ENCODE results near the gene TMEM63B.
"Not testable (repeated sequence)": the region's sequence is repeated elsewhere in the genome, so short reads cannot be mapped to it uniquely, and the experiment has no call there.

The TMEM63B gene

DNA sequence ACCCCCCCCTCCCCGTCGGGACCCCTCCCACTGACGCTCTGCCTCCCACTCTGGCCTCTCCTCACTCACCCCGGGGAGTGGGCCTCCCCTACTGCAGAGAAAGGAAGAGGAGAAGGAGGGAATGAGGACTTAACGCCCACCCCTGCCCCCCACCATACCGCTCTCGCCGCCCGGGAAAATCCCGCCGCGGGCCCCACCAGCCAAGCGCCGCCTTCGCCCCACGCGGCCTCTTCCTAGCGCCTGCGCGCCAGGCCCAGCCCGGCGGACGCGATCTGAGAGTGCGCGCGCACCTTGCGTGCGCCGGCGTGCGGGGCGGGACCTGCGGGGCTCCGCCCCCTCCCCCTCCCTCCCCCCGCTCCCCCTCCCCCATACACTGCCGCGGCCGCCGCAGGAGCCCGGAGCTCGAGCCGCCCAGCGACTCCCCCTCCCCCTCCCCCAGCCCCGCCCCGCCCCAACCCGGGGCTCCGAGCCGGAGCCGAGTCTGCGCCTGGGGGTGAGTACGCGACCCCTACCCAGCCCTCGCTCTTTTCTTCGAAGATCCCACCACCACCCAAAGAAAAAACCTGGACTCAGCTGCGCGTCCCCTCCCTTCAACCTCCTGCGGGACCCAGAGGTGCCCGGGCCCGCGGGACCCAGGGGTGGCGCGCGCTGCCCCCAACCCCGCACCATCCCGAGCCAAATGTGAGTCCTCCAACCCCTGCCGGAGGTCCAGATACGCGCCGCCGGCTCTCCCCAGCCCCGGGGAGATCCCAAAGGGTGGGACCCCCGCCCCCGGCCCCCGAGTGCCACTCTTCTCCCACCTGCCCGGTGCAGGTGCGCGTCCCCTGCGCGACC is at the start of gene TMEM63B, which contains the start of gene MRPL14:
TSS of gene TMEM63B (plus strand) at position 369 of the 834 bp plus-strand sequence. CDS start 7,031 bp downstream, outside the sequence.
TSS of gene MRPL14 (minus strand) at position 267 of the 834 bp plus-strand sequence. CDS start 10,841 bp downstream, outside the sequence.
- DNase-seq: no peak

DNA sequence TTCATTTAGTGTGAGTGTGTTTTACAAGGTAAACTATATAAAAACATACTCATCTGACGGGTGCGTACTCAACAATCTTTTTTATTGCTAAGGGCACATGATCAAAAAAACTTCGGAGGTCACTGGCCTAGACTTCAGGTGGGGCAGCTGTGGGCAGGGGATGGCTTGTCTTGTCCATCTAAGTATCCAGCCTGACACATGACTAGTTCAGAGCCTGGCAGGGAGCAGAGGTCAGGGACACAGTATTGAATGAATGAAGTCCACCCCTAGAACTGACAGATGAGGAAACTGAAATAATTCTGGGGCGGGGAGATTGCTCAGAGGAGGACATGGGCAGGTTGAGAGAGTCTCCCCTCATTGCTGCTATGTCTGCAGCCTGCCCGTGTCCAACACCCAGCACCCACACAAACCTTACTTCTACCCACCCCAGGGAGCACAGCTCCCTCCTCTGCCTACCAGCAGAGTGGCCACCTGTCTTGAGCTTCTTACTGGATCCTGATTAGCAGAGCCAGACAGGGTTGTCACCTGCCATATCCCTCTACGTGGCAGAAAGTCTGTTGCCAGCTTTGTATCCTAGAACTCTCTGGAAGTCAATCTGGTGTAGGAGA is 49.0 kb upstream of the TMEM63B start:
- DNase-seq: no peak

DNA sequence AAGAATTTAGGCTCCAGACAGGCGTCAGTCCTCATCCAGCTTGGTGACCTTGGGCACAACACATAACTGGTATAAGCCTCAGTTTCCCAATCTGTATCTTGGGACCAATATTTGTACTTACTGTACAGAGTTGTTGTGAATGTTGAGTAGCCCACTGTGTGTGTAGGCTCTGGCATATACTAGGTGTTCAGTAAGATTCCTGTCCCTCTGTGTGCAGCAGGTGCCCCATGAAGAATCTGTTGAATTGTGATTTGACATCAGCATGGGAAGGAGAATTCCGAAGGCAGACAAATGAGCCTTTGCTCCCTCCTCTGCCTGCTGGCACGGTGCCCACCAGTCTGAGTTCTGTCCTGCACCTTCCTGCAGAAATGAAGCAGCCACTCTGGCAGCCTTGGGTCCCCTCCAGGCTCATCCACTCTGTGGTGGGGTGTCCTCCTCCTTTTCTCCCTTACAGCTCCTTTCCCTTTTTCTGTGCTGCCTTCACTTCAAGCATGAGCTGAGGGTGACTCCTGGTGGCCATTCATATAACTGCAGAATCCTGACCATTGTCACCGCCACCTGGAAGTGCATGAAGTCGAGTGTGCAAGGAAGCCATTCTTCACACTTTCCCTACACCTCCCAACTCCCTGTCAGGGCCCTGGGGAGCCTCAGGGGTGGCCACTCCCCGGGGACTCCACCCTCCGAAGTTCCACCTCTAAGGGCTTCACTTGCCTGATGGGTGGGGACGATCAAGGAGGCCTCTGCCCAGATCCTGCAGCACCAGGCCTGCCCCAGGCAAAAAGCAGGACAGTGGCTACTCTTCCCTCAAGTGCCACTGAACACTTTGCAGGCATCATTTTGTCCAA is 48.3 kb upstream of the TMEM63B start:
- no peak for DNase-seq

DNA sequence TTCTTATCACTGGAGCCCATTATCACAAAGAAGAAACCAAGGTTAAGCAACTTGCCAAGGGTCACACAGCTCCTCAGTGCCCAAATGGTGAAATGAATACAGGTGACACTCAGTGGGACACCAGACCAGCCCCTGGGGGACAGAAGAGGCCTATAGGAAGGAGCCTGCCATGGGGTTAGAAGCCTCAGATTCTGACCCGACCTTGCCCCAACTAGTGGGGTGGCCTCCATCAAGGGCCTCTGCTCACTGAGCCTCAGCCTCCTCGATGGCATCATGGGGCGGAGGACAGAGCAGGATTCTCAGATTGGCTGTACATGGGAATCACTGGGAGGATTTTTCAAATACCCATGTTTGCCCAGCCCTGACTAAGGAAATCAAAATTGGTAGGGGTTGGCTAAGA is 47.7 kb upstream of the TMEM63B start:
- DNase-seq: no peak

DNA sequence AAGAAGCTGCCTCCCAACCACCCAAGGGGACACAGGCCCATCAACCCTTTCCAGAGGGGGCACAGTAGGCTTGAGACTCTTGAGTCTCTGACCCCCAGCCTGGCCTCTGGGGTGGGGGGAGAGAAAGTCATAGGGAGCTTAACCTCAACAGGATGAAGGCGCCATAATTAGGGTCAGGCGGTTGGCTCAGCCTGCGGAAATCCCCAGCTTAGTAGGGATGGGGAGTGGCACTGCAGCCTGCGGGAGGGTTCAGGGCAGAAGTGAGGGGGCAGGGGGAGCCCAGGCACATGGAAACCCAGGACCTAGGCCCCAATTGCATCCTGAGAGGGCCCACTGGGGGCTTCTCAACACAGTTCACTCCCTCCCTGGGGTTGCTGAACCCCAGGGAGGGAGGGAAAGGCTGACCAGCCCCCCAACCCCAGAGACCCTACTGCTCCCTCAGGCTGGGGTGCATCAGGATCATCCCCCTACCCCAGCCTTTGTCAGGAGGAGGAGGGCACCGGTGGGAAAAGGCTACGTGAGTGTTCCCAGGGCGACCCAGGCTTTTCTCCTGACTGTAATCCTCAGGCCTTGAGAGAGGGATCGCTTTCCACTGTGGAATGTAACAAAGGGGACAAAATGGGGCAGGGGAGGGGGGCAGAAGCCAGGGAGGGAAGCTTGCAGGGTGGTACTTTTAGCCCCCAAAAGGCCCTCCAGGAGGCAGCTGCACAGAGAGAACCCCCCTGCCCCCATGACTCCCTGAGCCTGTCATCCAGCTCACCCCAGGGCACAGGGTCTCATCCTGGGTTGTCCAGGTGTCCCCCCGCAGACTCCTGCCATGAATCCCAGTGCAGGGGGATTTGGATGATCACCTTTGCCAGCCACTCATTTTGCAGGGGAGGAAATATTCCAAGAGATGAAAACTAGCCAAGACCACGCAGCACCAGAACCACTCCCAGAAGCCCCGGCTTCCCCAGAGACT is 46.5 kb upstream of the TMEM63B start:
- DNase-seq: no peak

DNA sequence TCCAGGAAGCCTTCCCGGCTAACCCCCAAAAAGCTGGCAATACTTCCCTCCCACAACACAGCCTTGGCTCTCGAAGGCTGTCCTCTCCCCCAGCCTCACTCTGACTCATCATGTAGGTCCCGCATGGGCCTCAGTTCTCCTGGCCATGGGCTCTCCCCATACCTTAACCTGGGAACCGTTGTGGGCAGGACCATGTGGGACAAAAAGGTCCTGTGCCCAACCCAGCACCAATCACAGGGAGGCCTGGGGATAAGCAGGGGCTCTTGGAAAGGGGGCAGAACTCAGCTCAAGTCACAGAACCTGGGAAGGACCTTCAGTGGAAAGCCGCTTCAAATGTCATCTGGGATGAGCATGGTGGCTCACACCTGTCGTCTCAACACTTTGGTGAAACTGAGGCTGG is 45.6 kb upstream of the TMEM63B start:
- DNase-seq: no peak

DNA sequence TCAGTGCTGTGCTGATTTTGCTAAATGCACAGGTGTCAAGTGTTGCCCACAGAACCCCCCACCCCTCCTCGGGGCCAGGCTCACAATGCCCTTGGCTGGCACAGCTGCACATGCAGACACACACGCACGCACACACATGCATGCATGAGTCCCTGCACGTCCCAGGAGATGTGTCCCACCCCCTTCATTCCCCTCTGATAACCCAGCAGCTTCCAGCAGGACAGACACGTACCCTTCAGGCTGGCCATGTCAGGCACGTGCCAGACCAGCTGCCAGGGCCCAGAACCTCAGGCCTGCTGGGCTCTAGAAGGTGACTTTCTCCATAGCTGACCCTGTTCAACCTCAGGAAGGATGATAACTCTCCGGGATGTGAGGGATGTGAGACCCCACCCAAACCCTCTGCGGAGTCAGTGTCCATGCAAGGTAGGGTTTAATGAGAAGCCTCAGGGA is 44.5 kb upstream of the TMEM63B start:
- DNase-seq: no peak

DNA sequence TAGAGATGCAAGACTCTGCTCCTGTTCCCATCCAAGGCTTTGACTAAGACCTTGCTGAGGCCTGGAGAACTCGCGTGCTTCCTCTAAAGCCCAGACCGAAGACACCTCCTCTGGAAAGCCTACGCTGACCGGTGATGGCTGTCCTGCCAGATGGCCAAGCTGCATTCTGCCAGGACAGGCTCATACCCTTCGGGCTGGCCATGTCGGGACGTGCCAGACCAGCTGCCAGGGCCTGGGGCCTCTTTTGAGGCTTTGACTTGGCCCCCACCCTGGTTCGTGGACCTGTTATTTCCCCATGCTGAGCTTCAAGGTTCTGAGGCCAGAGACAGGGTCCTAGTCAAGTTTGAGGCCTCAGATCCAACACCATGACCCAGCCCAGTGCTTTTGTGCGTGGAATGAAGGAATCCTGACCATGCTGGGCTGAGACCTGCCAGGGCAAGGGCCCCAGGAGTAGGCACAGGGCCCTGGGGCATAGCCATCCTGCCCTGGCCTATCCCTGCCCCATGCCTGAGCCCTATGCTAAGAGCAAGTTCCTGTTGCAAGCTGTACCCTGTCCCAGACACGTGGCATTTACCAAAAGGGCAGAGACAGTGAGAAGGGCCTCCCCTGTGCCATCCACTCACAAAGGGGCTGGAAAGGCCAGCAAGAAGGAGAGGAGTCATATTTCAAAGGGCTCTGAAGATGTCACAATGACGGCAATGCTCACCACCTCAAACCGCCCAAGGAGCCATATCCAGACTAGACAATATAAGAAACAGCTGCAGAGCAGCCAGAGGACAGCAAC is 42.9 kb upstream of the TMEM63B start:
- no peak for DNase-seq

DNA sequence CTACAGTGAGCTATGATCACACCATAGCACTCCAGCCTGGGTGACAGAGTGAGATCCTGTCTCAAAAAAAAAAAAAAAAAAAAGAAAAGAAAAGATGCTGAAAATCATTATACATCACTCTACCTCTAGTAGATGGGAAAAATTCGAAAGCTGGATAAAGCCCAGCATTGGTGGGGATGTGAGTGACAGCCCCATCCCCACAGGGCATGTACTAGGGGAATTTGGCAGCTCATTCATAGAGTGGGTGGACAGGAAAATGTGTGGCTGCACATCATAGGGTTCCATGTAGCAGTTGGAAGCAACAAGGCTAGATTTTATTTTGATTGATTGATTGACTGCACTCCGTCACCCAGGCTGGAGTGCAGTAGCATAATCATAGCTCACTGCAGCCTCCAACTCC is 42.1 kb upstream of the TMEM63B start:
- DNase-seq: no peak

DNA sequence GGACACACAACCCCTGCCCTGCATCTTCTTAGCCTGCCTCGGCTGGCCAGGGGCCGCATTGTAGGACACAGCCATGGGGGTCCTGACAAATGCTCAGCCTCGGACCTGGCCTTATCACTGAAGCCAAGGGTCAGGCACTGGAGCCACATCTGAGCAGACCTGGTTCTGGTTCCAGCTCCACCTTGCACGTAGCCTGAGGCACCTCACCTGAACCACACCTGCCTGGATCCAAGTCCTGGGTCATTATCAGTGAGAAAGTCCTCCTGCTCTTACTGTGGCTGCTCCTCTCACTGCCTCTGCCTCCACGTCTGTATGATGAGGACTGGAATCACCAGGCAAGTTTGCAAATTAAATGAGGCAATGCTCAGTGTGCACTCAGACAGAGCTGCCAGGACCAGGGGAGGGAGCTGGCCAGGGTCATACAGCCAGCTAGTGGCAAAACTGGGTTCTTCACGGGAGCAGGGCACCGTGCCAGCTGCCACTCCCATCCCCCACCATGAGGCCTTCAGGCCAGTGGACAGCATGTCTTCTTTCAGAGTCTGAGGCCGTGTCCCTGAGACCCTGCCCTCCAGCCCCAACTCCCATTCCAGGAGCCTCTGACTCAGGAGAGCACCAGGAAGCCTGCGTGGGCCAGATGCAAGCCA is 40.3 kb upstream of the TMEM63B start:
- DNase-seq: no peak

DNA sequence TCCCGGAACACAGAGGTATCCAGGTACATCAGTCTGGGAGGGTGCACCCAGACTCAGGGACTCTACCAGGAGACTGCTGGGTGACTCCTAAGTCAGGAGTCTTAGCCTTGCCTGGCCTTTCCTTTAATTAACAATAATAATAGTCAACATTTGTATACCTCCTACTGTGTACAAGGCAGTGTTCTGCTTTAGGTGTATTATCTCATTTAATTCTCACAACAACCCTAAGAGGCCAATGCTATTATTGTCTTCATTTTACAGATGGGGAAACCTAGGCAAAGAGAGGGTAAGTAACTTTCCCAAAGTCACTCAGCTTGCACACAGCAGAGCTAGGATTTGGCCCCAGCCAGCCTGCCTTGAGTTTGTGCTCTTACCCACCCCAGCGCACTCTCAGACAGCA is 39.7 kb upstream of the TMEM63B start:
- no peak for DNase-seq

DNA sequence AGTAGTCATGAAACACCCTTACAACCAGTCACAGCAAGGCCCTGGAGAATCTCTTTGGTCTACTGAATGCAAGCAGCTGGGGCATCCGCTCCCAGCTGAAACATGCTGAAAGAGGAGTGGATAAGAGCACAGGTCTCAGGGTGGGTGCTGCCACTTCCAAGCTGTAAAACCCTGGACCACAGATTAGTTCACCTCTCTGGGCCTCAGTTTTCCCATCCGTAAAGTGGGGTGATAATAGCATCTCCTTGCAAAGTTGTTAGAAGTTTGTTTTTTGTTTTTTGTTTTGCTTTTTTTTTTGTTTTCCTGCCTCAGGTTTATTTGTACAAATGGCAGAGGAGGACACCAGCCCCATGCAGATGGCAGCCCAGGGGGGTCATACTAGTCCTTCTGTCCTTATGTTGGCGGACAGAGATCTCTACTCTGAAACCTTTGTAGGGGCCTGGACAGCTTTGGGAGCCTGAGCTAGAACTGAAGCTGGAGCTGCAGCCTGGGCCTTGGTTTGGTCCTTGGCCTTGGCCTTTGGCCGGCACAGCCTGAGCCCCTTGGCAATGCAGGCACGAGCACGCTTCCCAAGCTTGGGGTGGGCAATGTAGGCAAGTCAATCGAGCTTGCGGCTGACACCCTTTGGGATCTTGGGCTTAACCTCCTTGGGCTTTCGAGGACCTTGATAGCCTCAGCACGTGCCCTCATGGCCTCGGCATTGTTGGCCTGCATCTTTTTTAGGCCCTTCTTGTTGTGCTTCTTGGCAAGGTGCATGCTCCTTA is 38.3 kb upstream of the TMEM63B start:
- no peak for DNase-seq

DNA sequence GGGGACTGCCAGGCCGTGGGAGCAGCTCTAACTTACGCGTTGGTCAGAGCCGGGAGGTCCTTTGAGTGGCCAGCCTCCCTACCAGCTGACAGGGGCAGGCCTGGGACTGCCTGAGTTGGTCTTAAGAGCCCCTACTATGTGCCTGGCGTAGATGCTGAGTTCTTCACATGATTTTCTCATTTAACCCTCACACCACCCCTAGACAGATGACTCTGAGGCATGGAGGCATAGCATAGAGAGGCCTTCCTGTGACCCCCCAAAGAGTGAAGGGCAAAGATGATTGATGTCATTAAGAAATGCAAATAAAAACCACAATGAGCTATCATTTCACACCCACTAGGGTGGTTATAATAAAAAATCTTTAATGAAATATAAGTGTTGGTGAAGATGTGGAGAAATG is 36.9 kb upstream of the TMEM63B start:
- DNase-seq: no peak

DNA sequence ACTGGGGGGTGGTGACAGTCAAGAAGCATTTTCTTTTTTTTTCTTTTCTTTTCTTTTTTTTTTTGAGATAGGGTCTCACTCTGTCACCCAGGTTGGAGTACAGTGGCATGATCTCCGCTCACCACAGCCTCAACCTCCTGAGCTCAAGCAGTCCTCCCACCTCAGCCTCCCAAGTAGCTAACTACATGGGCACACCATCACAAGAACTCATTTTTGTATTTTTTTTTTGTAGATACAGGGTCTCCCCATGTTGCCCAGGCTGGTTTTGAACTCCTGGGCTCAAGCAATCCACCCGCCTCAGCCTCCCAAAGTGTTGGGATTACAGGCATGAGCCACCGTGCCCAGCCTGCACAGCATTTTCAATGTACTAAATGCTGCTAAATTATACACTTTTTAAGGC is 36.0 kb upstream of the TMEM63B start:
- not testable (repeated sequence) for DNase-seq

DNA sequence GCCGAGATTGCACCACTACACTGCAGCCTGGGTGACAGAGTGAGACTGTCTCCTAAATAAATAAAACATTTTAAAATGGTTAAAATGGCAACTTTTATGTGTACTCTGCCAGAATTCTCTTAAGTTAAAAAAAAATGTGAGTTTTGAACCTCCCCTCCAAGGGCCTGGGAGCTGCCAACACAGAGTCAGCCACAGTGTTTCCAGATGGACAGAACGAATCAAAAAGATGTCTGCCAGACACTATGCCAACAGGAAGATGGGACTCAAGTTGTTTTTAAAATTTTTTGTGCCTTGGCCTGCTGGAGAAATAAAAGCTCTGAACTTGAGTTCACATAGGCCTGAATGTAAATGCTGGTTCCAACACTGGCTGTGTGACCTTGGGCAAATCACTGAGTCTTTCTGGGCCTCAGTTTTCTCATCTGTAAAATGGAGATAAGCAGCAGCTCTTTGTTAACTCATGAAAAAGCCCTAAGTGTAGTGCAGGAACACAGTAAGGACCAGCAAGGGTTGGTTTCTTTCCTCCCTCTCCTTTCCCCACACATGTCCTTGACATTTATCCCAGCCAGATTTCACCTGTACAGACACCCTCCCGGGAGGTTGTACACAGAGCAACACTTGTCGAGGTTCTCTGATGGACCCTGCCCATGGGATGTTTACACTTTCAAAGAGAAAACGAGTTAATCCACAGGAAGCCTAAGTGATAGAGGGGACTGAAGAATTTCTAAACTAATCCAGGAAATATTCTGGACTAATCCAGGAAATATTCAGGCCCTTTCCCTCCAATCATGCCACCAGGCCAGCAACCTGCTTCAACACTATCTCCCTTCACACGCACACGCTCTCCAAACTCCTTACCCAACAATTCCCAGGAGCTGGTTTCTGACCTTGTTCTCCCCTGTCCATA is 35.1 kb upstream of the TMEM63B start:
- no peak for DNase-seq

DNA sequence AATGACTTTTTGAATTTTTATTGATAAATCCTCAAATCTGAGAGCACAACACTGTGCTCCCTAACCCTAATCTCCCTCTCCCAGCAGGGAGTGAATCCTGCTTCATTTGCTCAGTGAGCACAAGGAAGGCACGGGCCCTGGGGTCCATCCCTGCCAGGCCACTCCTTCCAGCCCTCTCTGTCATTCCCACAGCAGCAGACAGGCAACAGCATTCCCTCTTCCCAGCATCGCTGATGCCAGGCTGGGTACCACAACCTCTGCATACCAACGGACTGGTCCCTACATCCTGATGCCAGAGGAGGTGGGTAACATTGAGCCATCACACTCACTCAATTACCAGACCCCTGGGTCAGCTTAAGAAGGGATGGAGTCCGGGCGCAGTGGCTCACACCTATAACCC is 34.3 kb upstream of the TMEM63B start:
- no peak for DNase-seq

DNA sequence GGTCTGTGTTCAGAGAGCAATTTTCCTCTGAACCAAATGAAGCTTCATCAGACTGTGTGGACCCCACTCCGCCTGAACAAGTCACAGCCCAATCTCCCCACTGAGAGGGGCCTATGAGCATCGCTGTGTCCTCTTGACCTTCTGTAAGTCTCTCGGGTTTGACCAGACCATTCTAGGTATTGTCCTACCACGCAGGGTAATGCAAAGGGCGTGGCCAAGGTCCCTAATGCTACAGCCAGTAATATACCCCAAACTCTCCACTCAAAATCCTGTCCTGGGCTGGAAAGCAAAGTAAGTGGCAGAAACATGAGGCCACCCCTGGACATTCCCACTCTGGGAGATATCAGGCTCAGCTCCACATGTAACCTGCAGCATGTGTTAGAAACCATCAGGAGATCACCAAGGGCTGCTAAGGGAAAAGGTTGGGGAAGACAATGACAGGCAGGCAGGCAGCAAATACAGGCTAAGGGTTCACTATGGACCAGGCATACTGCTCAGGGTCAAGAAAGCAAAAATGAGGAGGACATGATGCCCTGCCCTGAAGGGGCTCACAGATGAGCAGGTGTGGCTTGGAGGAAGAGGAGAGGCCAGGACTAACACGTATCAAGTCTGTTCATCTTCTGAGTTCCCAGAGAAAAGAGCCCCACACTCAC is 33.5 kb upstream of the TMEM63B start:
- DNase-seq: no peak
